RPMI7951 (cell line): ENCODE data around the gene DDX28. TPM values are rescaled to one million over a fixed set of nuclear protein-coding genes. Genes with fewer than 3 reads are reported as not detected.
A peak's percentile ranks its signal among the peaks of the same experiment; 100 is the strongest.

Experiments
- DNase-seq: peaks from one replicate; pipeline ENCODE4 v3.0.0-alpha.2; 2012; ENCODE audit warnings: low read depth
- total RNA-seq: library from RNA; depleted of rRNA; stranded (reverse); fragments of >200 nt; shearing (Covaris generic); gene quantifications from 2 replicates; pipeline ENCODE4 v1.2.3, GENCODE V29; 2014; rRNA removed

The DDX28 gene
- 6.6 and 9.3 TPM in 2 replicates for total RNA-seq

GRCh38 chr16:68022728-68023537 is at the start of gene DDX28, which contains the start of gene DUS2:
DDX28 (minus strand) TSS chr16:68023232; CDS start chr16:68023202, 30 bp downstream.
DUS2 (plus strand) TSS chr16:68023284; CDS start chr16:68038024, 14,740 bp downstream.
- DNase-seq: peak; percentile 88

GRCh38 chr16:68072038-68072695 is 49.1 kb upstream of the DDX28 start:
- peak; percentile 50 for DNase-seq

- DNase-seq: no peak
Measured at GRCh38 chr16:68071518-68071901, 48.5 kb upstream of the DDX28 start.

GRCh38 chr16:68070806-68071517 is 47.9 kb upstream of the DDX28 start:
- no peak for DNase-seq

GRCh38 chr16:68070249-68070730 is 47.3 kb upstream of the DDX28 start:
- DNase-seq: no peak

- DNase-seq: no peak
Measured at GRCh38 chr16:68069511-68070248, 46.6 kb upstream of the DDX28 start.

- DNase-seq: no peak
Measured at GRCh38 chr16:68068926-68069325, 45.9 kb upstream of the DDX28 start.

GRCh38 chr16:68066763-68067162 is 43.7 kb upstream of the DDX28 start:
- DNase-seq: no peak

GRCh38 chr16:68065716-68066305 is 42.8 kb upstream of the DDX28 start:
- no peak for DNase-seq

GRCh38 chr16:68064791-68065365 is 41.8 kb upstream of the DDX28 start:
- peak; percentile 55 for DNase-seq

- no peak for DNase-seq
Measured at GRCh38 chr16:68062910-68063393, 39.9 kb upstream of the DDX28 start.

GRCh38 chr16:68061396-68061795 is 38.4 kb upstream of the DDX28 start:
- DNase-seq: no peak

- no peak for DNase-seq
Measured at GRCh38 chr16:68059804-68060203, 36.8 kb upstream of the DDX28 start.

- no peak for DNase-seq
Measured at GRCh38 chr16:68055395-68055794, 32.4 kb upstream of the DDX28 start.

- no peak for DNase-seq
Measured at GRCh38 chr16:68049449-68049848, 26.4 kb upstream of the DDX28 start.

GRCh38 chr16:68047987-68048386 is 25.0 kb upstream of the DDX28 start:
- DNase-seq: no peak

GRCh38 chr16:68046106-68046505 is 23.1 kb upstream of the DDX28 start:
- no peak for DNase-seq

GRCh38 chr16:68041783-68042182 is 18.8 kb upstream of the DDX28 start:
- DNase-seq: no peak

- peak; percentile 57 for DNase-seq
Measured at GRCh38 chr16:68040506-68041288, 17.7 kb upstream of the DDX28 start.
